Measurements from ENCODE around the gene SLC29A1.

Gene SLC29A1

GRCh38 chr6:44207966-44208365 lies 15.4 kb upstream of the SLC29A1 start:
- Mint-ChIP-seq H3K9me3 (ENCODE audit: low read depth) (no peaks in the 10 kb centered on the region), H3K36me3 (no peaks in the 10 kb centered on the region), H3K27me3 (peaks cover 3% of the 10 kb centered on the region), H3K4me3 (no peak overlapping the region), H3K27ac (no peak overlapping the region), H3K4me1 (ENCODE audit: low read depth) (no peaks in the 10 kb centered on the region)

- Mint-ChIP-seq H3K36me3 (no peaks in the 10 kb centered on the region), H3K4me1 (ENCODE audit: low read depth) (no peaks in the 10 kb centered on the region), H3K4me3 (no peak overlapping the region), H3K27me3 (peaks cover 3% of the 10 kb centered on the region), H3K9me3 (ENCODE audit: low read depth) (no peaks in the 10 kb centered on the region), H3K27ac (no peak overlapping the region)
These were observed 12.1 kb upstream of the SLC29A1 start for GRCh38 chr6:44211284-44211683.

GRCh38 chr6:44214307-44214706 lies 9.1 kb upstream of the SLC29A1 start:
- no peaks in the 10 kb centered on the region for H3K36me3 Mint-ChIP-seq
- H3K9me3 Mint-ChIP-seq (ENCODE audit: low read depth): no peaks in the 10 kb centered on the region
- H3K4me1 Mint-ChIP-seq (ENCODE audit: low read depth): peaks cover 9% of the 10 kb centered on the region
- H3K27ac Mint-ChIP-seq: no peak overlapping the region
- H3K4me3 Mint-ChIP-seq: no peak overlapping the region
- H3K27me3 Mint-ChIP-seq: peaks cover 2% of the 10 kb centered on the region

GRCh38 chr6:44216677-44217331 lies 6.6 kb upstream of the SLC29A1 start, which contains the start of gene MYMX:
Gene MYMX (plus strand): TSS chr6:44216926. CDS start chr6:44217472, 546 bp downstream.
- no peaks in the 10 kb centered on the region for H3K9me3 Mint-ChIP-seq (ENCODE audit: low read depth)
- H3K27ac Mint-ChIP-seq: no peak within 1 kb of the TSS
- H3K36me3 Mint-ChIP-seq: no peaks in the 10 kb centered on the region
- no peak within 1 kb of the TSS for H3K4me3 Mint-ChIP-seq
- H3K4me1 Mint-ChIP-seq (ENCODE audit: low read depth): peaks cover 17% of the 10 kb centered on the region
- H3K27me3 Mint-ChIP-seq: peaks cover 2% of the 10 kb centered on the region

- Mint-ChIP-seq H3K36me3 (no peaks in the 10 kb centered on the region), H3K9me3 (ENCODE audit: low read depth) (no peaks in the 10 kb centered on the region), H3K4me1 (ENCODE audit: low read depth) (peaks cover 18% of the 10 kb centered on the region), H3K4me3 (no peak overlapping the region), H3K27ac (no peak overlapping the region), H3K27me3 (peaks cover 2% of the 10 kb centered on the region)
These were observed 5.9 kb upstream of the SLC29A1 start for GRCh38 chr6:44217332-44218143.

GRCh38 chr6:44219053-44219814 lies 4.2 kb upstream of the SLC29A1 start:
- Mint-ChIP-seq H3K4me1 (ENCODE audit: low read depth) (peaks cover 26% of the 10 kb centered on the region), H3K27ac (no peak overlapping the region), H3K36me3 (no peaks in the 10 kb centered on the region), H3K4me3 (peak overlapping the region; percentile 23), H3K27me3 (peaks cover 2% of the 10 kb centered on the region), H3K9me3 (ENCODE audit: low read depth) (no peaks in the 10 kb centered on the region)

GRCh38 chr6:44219815-44220784 lies 3.3 kb upstream of the SLC29A1 start:
- Mint-ChIP-seq H3K27ac (no peak overlapping the region), H3K27me3 (peaks cover 2% of the 10 kb centered on the region), H3K4me1 (ENCODE audit: low read depth) (peaks cover 33% of the 10 kb centered on the region), H3K4me3 (peak overlapping the region; percentile 27), H3K36me3 (no peaks in the 10 kb centered on the region), H3K9me3 (ENCODE audit: low read depth) (no peaks in the 10 kb centered on the region)

- peak overlapping the region; percentile 24 for H3K4me3 Mint-ChIP-seq
- no peak overlapping the region for H3K27ac Mint-ChIP-seq
- H3K27me3 Mint-ChIP-seq: peaks cover 2% of the 10 kb centered on the region
- no peaks in the 10 kb centered on the region for H3K36me3 Mint-ChIP-seq
- H3K4me1 Mint-ChIP-seq (ENCODE audit: low read depth): peaks cover 35% of the 10 kb centered on the region
- no peaks in the 10 kb centered on the region for H3K9me3 Mint-ChIP-seq (ENCODE audit: low read depth)
These were observed 2.5 kb upstream of the SLC29A1 start for GRCh38 chr6:44220913-44221290.

- H3K4me3 Mint-ChIP-seq: peak overlapping the region; percentile 24
- peaks cover 2% of the 10 kb centered on the region for H3K27me3 Mint-ChIP-seq
- H3K36me3 Mint-ChIP-seq: no peaks in the 10 kb centered on the region
- no peak overlapping the region for H3K27ac Mint-ChIP-seq
- H3K9me3 Mint-ChIP-seq (ENCODE audit: low read depth): no peaks in the 10 kb centered on the region
- peaks cover 35% of the 10 kb centered on the region for H3K4me1 Mint-ChIP-seq (ENCODE audit: low read depth)
These were observed 2.0 kb upstream of the SLC29A1 start for GRCh38 chr6:44221291-44221960.

GRCh38 chr6:44221961-44222335 lies 1.4 kb upstream of the SLC29A1 start:
- Mint-ChIP-seq H3K36me3 (no peaks in the 10 kb centered on the region), H3K4me1 (ENCODE audit: low read depth) (peaks cover 35% of the 10 kb centered on the region), H3K4me3 (no peak overlapping the region), H3K27ac (no peak overlapping the region), H3K9me3 (ENCODE audit: low read depth) (no peaks in the 10 kb centered on the region), H3K27me3 (peaks cover 2% of the 10 kb centered on the region)

GRCh38 chr6:44222486-44223318 lies 693 bp upstream of the SLC29A1 start:
- Mint-ChIP-seq H3K27ac (peak overlapping the region; percentile 68), H3K4me1 (ENCODE audit: low read depth) (peaks cover 35% of the 10 kb centered on the region), H3K27me3 (peaks cover 2% of the 10 kb centered on the region), H3K9me3 (ENCODE audit: low read depth) (no peaks in the 10 kb centered on the region), H3K36me3 (no peaks in the 10 kb centered on the region), H3K4me3 (peak overlapping the region; percentile 87)

GRCh38 chr6:44224029-44224964 lies 902 bp downstream of the SLC29A1 start:
- H3K27ac Mint-ChIP-seq: peak overlapping the region; percentile 84
- peaks cover 27% of the 10 kb centered on the region for H3K4me1 Mint-ChIP-seq (ENCODE audit: low read depth)
- peak overlapping the region; percentile 95 for H3K4me3 Mint-ChIP-seq
- no peaks in the 10 kb centered on the region for H3K27me3 Mint-ChIP-seq
- no peaks in the 10 kb centered on the region for H3K9me3 Mint-ChIP-seq (ENCODE audit: low read depth)
- no peaks in the 10 kb centered on the region for H3K36me3 Mint-ChIP-seq

Data from activated naive CD8-positive, alpha-beta T cell (primary cell).